Measurements from ENCODE around the gene ANTXR2. TPM values are rescaled to one million over a fixed set of nuclear protein-coding genes. Genes with fewer than 3 reads are reported as not detected.
"Not testable (repeated sequence)": the region's sequence is repeated elsewhere in the genome, so short reads cannot be mapped to it uniquely, and the experiment has no call there.

Gene ANTXR2
- total RNA-seq, 1 experiment from 2014 or later, result 4.4 TPM

DNA sequence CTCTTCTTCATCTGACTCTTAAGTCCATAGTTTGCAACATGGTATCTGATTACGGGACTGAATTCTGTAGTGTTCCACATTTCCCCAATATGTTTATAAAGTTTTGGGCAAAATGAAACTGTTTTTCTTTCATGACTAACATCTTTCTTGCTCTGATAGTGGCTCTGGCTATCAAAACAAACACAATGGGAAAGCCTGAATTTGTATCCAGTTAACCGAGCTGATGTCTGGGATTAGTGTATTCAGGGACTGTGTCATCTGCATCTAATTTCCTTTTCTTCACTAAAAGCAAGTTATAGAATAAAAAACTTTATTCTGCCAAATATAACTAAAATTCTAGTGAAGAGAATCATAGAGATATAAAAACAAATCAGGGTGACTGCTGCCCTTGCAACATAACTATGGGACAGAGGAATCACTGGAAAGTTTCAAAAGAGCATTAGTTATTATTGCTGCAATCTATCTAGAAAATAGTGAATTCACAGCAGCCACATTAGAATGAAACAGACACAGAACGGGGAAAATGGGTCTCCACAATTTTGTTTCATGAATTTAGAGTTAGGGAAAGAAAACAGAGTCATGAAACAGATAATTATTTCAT lies 61.3 kb downstream of the ANTXR2 start:
- in situ Hi-C loops (cut with HindIII; ENCODE audit: low pct_unique_long_range_greater_than_20kb, low sequenced_read_pairs), result no loop called here
- no peak for DNase-seq (ENCODE audit: low read depth, low spot score)

DNA sequence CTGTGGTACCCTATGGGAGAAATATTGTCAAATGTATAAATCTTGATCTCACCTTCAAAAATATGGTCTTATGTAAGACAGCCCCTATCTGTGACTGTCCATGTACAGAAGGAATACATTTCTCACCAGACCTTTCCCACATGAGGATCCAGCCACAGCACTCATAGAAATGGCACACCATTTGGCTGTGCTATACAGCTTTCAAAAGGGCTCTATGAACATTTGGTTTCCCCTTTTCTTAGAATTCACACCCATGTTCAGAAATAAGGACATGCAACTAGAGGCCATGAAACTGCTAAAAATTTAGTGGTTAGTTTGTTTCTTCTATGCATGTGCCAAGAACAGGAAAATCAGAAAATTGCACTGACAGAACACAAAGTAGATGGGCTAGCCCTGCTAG lies 62.7 kb downstream of the ANTXR2 start:
- in situ Hi-C loops (cut with HindIII; ENCODE audit: low pct_unique_long_range_greater_than_20kb, low sequenced_read_pairs), result no loop called here
- DNase-seq (ENCODE audit: low read depth, low spot score), result no peak

DNA sequence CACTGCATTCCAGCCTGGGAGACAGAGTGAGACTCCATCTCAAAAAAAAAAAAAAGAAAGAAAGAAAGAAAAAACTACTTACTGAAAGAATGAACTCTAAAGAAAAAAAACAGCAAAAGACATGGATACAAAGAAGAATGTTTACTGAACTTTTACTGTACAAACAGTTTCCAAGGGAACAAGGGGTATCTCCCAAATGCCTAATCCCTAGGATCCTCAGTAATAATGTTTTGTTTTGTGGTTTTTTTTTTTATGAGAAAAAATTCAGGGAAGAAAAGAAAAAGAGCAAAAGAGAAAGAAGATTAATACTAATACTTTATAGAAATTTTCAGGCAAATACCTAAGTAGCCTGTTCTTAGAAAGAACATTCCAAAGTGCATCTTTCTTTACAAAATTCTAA lies 63.2 kb downstream of the ANTXR2 start:
- in situ Hi-C loops (cut with HindIII; ENCODE audit: low pct_unique_long_range_greater_than_20kb, low sequenced_read_pairs), result no loop called here
- no peak for DNase-seq (ENCODE audit: low read depth, low spot score)

DNA sequence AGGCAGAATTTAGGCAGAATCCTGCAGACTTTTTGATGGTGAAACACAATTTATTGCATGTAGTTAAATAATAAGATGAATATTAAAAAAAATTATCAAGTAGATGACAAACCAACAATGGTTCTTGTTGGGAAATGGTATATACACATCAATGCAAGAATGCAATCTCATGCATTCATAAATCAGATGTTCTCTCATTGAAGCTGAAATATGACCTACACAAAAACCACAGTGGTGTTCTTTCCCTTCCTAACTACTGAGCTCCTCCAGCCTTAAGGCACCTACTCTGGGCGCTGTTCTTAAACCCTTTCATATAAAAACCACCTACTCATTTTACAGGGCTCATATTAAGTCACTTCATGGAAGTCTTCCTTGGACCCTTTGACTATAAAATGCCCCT lies 64.1 kb downstream of the ANTXR2 start:
- DNase-seq (ENCODE audit: low read depth, low spot score), result no peak
- in situ Hi-C loops (cut with HindIII; ENCODE audit: low pct_unique_long_range_greater_than_20kb, low sequenced_read_pairs), result no loop called here

DNA sequence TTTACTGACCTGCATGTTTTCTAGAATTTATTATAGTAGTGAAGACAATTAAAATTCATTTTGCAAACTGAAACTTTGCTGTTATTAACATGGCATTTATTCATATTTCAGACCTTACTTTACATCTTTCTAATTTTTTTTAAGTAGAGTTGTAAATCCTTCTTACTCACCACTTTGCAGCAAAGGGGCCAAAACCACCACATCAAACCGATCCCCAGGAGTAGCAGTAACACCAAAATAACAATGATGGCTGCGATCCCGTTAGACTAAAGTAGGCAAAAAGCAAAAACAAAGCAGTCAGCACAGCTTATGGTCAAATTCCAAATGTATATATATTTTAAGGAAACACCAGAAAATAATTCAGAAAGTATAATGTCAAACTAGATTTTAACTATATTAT lies 64.7 kb downstream of the ANTXR2 start:
- no peak for DNase-seq (ENCODE audit: low read depth, low spot score)
- in situ Hi-C loops (cut with HindIII; ENCODE audit: low pct_unique_long_range_greater_than_20kb, low sequenced_read_pairs), result no loop called here

DNA sequence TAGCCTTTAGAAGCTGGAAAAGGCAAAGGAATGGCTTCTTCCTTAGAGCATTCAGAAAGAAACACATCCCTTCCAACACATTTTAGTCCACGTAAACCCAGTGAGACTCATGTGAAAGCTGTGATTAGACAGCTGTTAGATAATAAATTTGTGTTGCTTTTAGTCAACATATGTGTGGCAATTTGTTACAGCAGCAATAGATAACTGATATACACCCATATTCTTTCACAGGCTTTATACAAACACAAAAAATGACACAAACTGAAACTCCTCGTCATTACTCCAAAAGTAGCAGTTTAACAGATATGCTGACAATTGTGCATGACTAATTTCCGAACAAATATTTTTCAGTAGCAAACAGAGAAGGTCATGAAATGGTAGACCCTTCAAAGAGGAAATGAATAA lies 65.3 kb downstream of the ANTXR2 start:
- no peak for DNase-seq (ENCODE audit: low read depth, low spot score)
- in situ Hi-C loops (cut with HindIII; ENCODE audit: low pct_unique_long_range_greater_than_20kb, low sequenced_read_pairs), result no loop called here

DNA sequence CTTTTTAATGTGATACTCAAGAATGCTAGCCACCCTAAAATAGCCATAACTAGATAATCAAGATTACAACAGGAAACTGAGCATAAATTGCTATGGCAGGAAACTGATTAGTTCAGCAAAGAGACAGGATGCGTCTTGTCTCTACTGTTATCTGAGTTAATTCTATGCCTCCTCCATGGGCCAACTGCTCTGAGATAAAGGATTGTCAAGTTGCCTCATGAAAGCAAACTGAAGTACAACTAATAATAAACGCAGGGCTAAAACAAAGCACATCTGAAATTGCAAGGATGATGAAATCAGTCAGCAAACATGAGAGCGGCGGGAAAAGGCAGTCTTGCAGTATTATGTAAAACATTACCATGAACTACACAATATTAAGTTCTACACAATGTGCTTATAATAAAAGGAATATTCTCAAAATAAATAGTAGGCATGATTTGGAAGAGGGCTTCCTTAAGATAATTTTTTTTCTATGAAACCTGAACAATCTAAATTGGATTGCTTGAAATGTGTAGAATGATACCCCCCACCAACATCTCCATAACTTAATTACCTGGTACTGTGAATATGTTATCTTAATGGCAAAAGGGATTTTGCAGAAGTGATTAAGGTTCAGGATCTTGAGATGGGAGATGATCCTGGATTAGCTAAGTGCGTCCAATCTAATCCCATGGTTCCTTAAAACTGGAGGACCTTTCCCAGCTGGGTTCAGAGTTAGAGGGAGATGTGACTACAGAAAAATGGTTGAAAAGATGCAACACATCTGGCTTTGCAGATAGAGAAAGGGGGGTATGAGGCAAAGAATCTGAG lies 65.9 kb downstream of the ANTXR2 start:
- in situ Hi-C loops (cut with HindIII; ENCODE audit: low pct_unique_long_range_greater_than_20kb, low sequenced_read_pairs), result no loop called here

DNA sequence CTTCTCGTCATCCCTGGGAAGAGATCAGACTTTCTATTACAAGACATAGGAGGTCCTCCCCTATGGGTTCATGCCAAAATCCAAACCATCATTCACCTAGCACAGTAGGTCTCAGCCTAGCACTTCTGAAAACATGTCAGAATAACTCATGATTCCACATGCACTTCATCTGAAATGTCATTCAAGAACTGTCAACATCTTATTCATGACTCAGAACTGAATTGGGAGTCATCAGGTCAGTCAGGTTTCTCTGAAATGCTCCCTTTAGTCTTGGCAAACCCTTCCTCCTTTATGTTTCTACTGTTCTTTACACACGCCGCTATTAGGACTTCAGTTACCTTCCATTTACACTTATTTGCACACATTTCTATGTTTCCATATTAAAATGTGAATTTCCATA lies 67.2 kb downstream of the ANTXR2 start:
- DNase-seq (ENCODE audit: low read depth, low spot score), result no peak
- in situ Hi-C loops (cut with HindIII; ENCODE audit: low pct_unique_long_range_greater_than_20kb, low sequenced_read_pairs), result no loop called here

More for the DNA sequence above, 65.9 kb downstream of the ANTXR2 start:
- no peak for DNase-seq (ENCODE audit: low read depth, low spot score)

DNA sequence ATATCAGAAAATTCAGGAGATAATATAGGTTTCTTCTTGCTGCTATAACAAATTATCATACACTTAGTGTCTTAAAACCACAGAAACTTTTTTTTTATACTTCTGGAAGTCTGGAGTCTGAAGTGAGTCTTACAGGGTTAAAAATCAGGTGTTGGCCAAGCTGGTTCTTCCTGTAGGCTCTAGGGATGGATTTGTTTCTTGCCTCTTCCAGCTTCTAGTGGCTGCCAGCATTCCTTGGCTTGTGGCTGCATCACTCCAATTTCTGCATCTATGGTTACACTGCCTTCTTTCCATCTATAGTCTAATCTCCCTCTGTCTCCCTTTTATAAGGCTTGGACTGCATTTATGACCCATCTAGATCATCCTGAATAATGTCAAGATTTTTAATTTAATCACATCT lies 68.7 kb downstream of the ANTXR2 start:
- no peak for DNase-seq (ENCODE audit: low read depth, low spot score)
- in situ Hi-C loops (cut with HindIII; ENCODE audit: low pct_unique_long_range_greater_than_20kb, low sequenced_read_pairs), result no loop called here

DNA sequence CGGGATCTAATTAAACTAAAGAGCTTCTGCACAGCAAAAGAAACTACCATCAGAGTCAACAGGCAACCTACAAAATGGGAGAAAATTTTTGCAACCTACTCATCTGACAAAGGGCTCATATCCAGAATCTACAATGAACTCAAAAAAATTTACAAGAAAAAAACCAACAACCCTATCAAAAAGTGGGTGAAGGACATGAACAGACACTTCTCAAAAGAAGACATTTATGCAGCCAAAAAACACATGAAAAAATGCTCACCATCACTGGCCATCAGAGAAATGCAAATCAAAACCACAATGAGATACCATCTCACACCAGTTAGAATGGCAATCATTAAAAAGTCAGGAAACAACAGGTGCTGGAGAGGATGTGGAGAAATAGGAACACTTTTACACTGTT lies 70.5 kb downstream of the ANTXR2 start:
- in situ Hi-C loops (cut with HindIII; ENCODE audit: low pct_unique_long_range_greater_than_20kb, low sequenced_read_pairs); DNase-seq (ENCODE audit: low read depth, low spot score): not testable (repeated sequence)

DNA sequence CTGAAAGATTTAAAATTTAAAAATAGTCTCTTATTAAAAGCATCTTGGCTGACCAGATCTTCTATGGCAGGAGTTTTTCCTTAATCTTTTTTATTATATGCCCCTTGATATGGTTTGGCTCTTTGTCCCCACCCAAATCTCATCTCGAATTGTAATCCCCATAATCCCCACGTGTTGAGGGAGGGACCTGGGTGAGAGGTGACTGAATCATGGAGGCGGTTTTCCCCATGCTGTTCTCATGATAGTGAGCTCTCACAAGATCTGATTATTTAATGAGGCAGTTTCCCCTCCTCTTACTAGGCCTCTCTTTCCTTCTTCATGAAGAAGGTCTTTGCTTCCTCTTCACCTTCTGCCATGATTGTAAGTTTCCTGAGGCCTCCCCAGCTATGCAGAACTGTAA lies 74.0 kb downstream of the ANTXR2 start:
- DNase-seq (ENCODE audit: low read depth, low spot score); in situ Hi-C loops (cut with HindIII; ENCODE audit: low pct_unique_long_range_greater_than_20kb, low sequenced_read_pairs): not testable (repeated sequence)

DNA sequence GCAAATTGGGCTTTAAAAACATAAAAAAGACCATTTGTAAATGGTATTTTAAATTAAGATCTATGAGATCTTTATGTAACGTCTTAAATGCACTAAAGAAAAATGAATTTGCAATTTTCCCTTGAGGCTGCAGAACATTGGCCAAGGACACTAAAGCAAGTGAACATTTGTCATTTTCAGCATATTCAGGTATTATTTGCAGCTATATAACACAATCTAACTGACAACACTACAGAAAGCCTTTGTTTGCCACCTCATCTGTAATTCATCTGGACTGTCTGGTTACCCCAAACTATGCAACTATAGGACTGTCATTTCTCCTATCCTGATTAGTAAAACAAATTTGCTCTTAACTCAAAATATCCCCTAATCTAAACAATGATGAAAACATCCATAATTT lies 74.8 kb downstream of the ANTXR2 start:
- in situ Hi-C loops (cut with HindIII; ENCODE audit: low pct_unique_long_range_greater_than_20kb, low sequenced_read_pairs), result no loop called here
- DNase-seq (ENCODE audit: low read depth, low spot score), result no peak

DNA sequence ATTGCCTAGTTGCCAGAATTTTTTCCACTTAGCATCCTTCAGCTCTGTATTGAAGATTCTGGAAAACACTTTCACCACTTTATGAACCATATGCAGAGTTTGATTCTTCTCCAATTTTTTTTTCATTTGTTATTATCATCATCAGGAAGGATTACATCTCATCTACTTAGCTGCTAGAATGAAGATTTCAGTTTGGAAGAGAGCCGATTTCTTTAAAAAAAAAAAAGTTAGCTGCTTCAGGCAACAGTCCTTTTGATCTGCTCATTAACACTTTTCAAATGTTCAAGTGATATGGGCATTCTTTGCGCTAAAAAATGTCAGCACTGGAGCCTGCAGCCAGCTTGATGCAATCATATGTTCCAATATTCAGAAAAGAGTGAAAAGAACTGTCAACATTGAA lies 76.2 kb downstream of the ANTXR2 start:
- DNase-seq (ENCODE audit: low read depth, low spot score), result no peak
- in situ Hi-C loops (cut with HindIII; ENCODE audit: low pct_unique_long_range_greater_than_20kb, low sequenced_read_pairs), result no loop called here

DNA sequence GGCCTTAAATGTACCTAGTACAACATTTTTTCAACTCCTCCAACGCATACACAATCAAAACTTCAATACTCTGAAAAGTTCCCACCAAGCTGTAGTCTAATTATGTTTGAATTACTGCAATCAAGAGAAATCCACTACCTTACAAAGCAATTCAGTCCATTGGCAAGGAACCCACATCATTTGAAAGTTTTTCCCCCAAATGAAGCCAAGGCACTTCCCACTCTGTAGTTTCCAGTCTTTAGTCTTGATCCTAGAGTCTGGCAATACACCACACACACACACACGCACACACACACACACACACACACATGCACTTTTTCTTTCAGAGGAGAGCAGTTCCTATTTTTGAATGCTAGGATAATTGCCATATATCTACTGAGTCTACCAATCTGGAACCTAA lies 79.6 kb downstream of the ANTXR2 start:
- no peak for DNase-seq (ENCODE audit: low read depth, low spot score)
- in situ Hi-C loops (cut with HindIII; ENCODE audit: low pct_unique_long_range_greater_than_20kb, low sequenced_read_pairs), result no loop called here

DNA sequence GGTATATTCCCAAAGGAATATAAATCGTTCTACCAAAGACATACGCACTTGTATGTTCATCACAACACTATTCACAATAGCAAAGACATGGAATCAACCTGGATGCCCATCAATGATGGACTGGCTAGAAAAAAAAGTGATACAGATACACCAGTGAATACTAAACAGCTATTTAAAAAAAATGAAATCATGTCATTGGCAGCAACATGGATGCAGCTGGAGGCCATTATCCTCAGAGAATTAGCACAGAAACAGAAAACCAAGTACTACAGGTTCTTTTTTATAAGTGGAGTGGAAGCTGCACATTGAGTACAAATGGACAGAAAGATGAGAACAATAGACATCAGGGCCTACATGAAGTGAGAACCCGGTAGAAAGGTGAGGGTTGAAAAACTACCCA lies 81.4 kb downstream of the ANTXR2 start:
- in situ Hi-C loops (cut with HindIII; ENCODE audit: low pct_unique_long_range_greater_than_20kb, low sequenced_read_pairs), result no loop called here
- DNase-seq (ENCODE audit: low read depth, low spot score), result no peak

DNA sequence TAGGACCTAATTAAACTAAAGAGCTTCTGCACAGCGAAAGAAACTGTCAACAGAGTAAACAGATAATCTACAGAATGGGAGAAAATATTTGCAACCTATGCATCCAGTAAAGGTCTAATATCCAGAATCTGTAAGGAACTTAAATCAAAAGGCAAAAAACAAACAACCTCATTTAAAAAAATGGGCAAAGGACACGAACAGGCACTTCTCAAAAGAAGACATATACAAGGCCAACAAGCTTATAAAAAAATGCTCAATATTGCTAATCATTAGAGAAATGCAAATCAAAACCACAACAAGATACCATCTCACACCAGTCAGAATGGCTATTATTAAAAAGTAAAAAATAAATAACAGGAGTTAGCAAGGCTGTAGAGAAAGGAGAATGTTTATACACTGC lies 81.9 kb downstream of the ANTXR2 start:
- DNase-seq (ENCODE audit: low read depth, low spot score); in situ Hi-C loops (cut with HindIII; ENCODE audit: low pct_unique_long_range_greater_than_20kb, low sequenced_read_pairs): not testable (repeated sequence)

DNA sequence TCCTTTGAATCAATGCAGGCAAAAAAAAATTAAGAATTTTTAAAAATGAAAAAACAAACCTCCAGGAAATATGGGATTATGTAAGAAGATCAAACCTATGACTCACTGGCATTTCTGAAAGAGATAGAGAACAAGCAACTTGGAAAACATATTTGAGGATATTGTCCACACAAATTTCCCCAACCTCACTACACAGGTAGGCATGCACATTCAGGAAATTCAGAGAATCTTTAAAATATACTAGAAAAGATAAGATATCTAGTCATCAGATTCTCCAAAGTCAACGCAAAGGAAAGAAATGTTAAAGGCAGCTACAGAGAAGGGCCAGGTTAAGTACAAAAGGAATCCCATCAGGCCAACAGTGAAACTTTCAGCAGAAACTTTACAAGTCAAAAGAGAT lies 85.6 kb downstream of the ANTXR2 start:
- DNase-seq (ENCODE audit: low read depth, low spot score), result no peak
- in situ Hi-C loops (cut with HindIII; ENCODE audit: low pct_unique_long_range_greater_than_20kb, low sequenced_read_pairs), result no loop called here

DNA sequence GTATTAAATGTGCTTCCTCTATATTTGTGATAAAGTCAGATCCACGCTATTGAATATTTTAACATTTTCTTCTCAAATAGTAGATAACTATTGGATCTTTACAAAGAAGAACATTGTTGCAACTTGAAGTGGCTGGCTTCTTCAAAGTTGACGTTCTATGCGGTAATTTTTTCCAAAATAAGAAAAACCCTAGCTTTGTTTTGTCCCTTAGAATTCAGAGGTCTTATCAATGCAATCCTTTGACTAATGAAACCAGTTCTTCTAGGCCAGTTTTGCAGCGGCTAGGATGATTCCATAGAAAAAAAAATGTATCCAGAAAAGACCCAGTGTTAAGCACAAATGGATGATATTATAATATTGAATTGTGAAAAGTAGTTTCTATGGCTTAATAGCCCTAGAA lies 89.6 kb downstream of the ANTXR2 start:
- in situ Hi-C loops (cut with HindIII; ENCODE audit: low pct_unique_long_range_greater_than_20kb, low sequenced_read_pairs), result no loop called here
- DNase-seq (ENCODE audit: low read depth, low spot score), result peak; percentile 59

DNA sequence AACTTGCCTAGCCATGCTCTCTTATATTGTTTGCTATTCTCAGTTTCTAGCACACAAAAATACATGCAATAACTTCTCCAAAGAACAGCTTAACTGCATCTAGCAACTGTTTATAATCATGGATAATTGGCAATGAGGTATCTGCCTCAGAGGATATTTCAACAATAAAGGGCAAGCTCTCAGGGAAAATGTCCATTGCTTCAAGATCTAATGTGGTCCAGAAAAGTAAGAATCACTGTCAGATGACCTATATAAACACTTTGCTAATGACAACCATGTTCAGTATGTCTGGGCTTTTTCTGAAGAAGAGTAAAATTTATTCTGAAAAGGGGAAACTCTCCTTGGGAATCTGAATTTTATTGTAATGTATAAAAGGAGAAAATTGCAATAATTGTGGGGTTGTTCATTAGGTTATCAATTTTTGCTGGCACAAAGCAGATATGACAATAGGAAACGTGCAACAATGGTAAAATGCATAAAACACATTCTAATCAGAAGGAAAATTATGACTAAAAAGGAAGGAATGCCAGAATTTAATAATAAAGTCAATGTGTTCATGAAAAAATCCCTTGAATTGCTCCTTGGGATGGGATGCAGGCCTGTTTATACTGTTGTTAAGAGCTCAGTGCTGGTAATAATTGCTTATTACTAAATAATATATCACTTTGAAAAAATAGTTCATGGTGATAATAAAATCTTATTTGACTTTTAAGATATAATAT lies 90.3 kb downstream of the ANTXR2 start:
- DNase-seq (ENCODE audit: low read depth, low spot score), result no peak
- in situ Hi-C loops (cut with HindIII; ENCODE audit: low pct_unique_long_range_greater_than_20kb, low sequenced_read_pairs), result no loop called here
